Measurements from ENCODE around the gene KIAA1755.

Gene KIAA1755

GRCh38 chr20:38298768-38299288, 38.3 kb upstream of the KIAA1755 start:
- no peaks in the 10 kb centered on the region for H3K79me2 ChIP-seq (ENCODE audit: control insufficient read depth, low read length)
- H3K4me2 ChIP-seq (ENCODE audit: low read length), result no peak overlapping the region
- H3K4me3 ChIP-seq (ENCODE audit: low read length), result no peak overlapping the region
- no peaks in the 10 kb centered on the region for H3F3A ChIP-seq (ENCODE audit: control insufficient read depth, insufficient read depth)
- H3K9me2 ChIP-seq (replicated peaks; ENCODE audit: control insufficient read depth, low read length), result no peaks in the 10 kb centered on the region
- no peaks in the 10 kb centered on the region for H3K4me1 ChIP-seq (ENCODE audit: control insufficient read depth, low read length)
- H3K36me3 ChIP-seq (ENCODE audit: control insufficient read depth, low read length), result no peaks in the 10 kb centered on the region
- H4K20me1 ChIP-seq (ENCODE audit: control insufficient read depth, insufficient read depth, low read depth, low read length), result no peaks in the 10 kb centered on the region
- no peak for TF ChIP-seq CTCF (IDR thresholded peaks at IDR 0.05; ENCODE audit: low read depth, low read length, poor library complexity, severe bottlenecking)
- no peak for TF ChIP-seq EZH2phosphoT487 (IDR thresholded peaks at IDR 0.05; ENCODE audit: borderline replicate concordance, low read length)
- no peaks in the 10 kb centered on the region for H3K9me3 ChIP-seq (ENCODE audit: control insufficient read depth, insufficient read depth, low read length)
- no peak overlapping the region for H3K27ac ChIP-seq (ENCODE audit: low read depth, low read length)
- H3K27me3 ChIP-seq (ENCODE audit: control insufficient read depth, low read length), result peaks cover 16% of the 10 kb centered on the region

- Histone ChIP-seq H3K4me2 (ENCODE audit: low read length) (no peak overlapping the region), H4K20me1 (ENCODE audit: control insufficient read depth, insufficient read depth, low read depth, low read length) (no peaks in the 10 kb centered on the region), H3K36me3 (ENCODE audit: control insufficient read depth, low read length) (no peaks in the 10 kb centered on the region), H3K4me1 (ENCODE audit: control insufficient read depth, low read length) (no peaks in the 10 kb centered on the region), H3K4me3 (ENCODE audit: low read length) (no peak overlapping the region), H3K27me3 (ENCODE audit: control insufficient read depth, low read length) (peaks cover 16% of the 10 kb centered on the region), H3K27ac (ENCODE audit: low read depth, low read length) (no peak overlapping the region), H3F3A (ENCODE audit: control insufficient read depth, insufficient read depth) (no peaks in the 10 kb centered on the region), H3K9me3 (ENCODE audit: control insufficient read depth, insufficient read depth, low read length) (no peaks in the 10 kb centered on the region), H3K9me2 (replicated peaks; ENCODE audit: control insufficient read depth, low read length) (no peaks in the 10 kb centered on the region), H3K79me2 (ENCODE audit: control insufficient read depth, low read length) (no peaks in the 10 kb centered on the region)
- no peak for TF ChIP-seq EZH2phosphoT487 (IDR thresholded peaks at IDR 0.05; ENCODE audit: borderline replicate concordance, low read length)
- no peak for TF ChIP-seq CTCF (IDR thresholded peaks at IDR 0.05; ENCODE audit: low read depth, low read length, poor library complexity, severe bottlenecking)
These were observed 37.6 kb upstream of the KIAA1755 start for GRCh38 chr20:38297916-38298674.

- Histone ChIP-seq H4K20me1 (ENCODE audit: control insufficient read depth, insufficient read depth, low read depth, low read length) (no peaks in the 10 kb centered on the region), H3K9me2 (replicated peaks; ENCODE audit: control insufficient read depth, low read length) (no peaks in the 10 kb centered on the region), H3F3A (ENCODE audit: control insufficient read depth, insufficient read depth) (no peaks in the 10 kb centered on the region), H3K79me2 (ENCODE audit: control insufficient read depth, low read length) (no peaks in the 10 kb centered on the region), H3K4me3 (ENCODE audit: low read length) (no peak overlapping the region), H3K4me2 (ENCODE audit: low read length) (no peak overlapping the region), H3K9me3 (ENCODE audit: control insufficient read depth, insufficient read depth, low read length) (no peaks in the 10 kb centered on the region), H3K27me3 (ENCODE audit: control insufficient read depth, low read length) (peaks cover 12% of the 10 kb centered on the region), H3K4me1 (ENCODE audit: control insufficient read depth, low read length) (no peaks in the 10 kb centered on the region), H3K36me3 (ENCODE audit: control insufficient read depth, low read length) (no peaks in the 10 kb centered on the region), H3K27ac (ENCODE audit: low read depth, low read length) (no peak overlapping the region)
- TF ChIP-seq EZH2phosphoT487 (IDR thresholded peaks at IDR 0.05; ENCODE audit: borderline replicate concordance, low read length), result no peak
- TF ChIP-seq CTCF (IDR thresholded peaks at IDR 0.05; ENCODE audit: low read depth, low read length, poor library complexity, severe bottlenecking), result no peak
These were observed 35.9 kb upstream of the KIAA1755 start for GRCh38 chr20:38296433-38296832.

All from DOHH2 (cell line).